HG02973 (cell line): Measurements from ENCODE around the gene IRF3.
"Not testable (repeated sequence)": the region's sequence is repeated elsewhere in the genome, so short reads cannot be mapped to it uniquely, and the experiment has no call there.

ENCODE experiments used
- ATAC-seq: cut with Tn5 transposase; IDR thresholded peaks from one replicate; pipeline ENCODE4 v1.9.1; 2021; ENCODE audit warnings: moderate library complexity; ENCODE audit not compliant: unreplicated experiment

The IRF3 gene

GRCh38 chr19:49651029-49651819 lies 14.4 kb downstream of the IRF3 start:
- ATAC-seq = no peak

DNA sequence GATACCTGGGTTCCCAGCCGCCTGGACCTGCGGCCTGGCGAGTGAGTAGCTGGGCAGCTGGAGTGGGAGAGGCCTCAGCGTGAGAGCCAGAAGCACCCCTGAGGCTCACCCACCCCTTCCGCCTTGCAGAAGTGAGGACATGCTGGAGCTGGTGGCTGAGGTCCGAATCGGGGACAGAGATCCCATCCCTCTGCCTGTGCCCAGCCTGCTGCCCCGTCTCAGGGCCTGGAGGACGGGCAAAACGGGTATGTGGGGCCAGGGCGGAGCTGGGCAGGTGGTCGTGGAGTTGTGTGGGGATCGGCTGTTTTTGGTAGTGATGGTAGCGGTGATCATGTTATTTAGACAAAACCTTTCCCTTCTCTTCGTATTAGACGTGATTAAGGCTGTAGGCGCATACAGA lies 19.1 kb downstream of the IRF3 start:
- no peak for ATAC-seq

- no peak for ATAC-seq
Observed at GRCh38 chr19:49645995-49646394, 19.7 kb downstream of the IRF3 start.

DNA sequence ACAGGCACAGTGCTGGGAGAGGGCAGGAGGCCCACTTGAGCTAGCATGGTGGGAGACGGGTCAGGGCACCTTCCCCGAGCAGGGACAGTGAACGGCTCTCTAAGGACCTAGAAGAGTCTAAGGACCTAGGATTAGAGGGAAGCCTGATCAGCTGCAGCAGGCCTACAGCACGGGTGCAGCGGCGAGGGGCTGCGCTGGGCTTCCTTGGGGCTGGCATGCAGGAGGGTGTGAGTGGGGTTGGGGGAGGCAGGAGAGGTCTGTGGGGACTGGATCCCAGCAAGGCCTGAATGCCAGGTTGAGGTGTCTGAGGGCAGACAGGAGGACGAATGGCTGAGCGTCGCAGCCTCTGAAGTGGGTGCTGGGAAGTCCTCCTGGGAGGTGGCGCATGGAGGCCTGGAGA lies 20.1 kb downstream of the IRF3 start:
- ATAC-seq = no peak

DNA sequence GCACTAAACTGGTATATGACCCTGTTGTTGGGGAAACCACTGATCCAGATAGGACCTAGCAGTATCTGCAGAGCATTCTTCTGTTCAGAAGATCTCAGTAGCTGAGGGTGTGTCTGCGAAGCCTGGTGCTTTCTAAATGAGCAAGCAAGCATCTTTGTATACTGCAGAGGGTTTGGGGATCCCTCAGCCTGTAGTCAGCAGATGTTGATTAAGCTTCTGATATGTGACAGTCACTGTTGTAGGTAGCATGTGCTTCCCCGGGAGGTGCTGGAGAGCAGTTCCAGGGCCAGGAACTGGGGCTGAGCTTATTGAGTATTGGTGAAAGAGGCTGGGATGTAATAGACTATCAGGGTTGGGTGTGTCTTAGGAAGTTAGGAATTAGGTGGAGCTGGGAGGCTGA lies 22.2 kb downstream of the IRF3 start:
- no peak for ATAC-seq

DNA sequence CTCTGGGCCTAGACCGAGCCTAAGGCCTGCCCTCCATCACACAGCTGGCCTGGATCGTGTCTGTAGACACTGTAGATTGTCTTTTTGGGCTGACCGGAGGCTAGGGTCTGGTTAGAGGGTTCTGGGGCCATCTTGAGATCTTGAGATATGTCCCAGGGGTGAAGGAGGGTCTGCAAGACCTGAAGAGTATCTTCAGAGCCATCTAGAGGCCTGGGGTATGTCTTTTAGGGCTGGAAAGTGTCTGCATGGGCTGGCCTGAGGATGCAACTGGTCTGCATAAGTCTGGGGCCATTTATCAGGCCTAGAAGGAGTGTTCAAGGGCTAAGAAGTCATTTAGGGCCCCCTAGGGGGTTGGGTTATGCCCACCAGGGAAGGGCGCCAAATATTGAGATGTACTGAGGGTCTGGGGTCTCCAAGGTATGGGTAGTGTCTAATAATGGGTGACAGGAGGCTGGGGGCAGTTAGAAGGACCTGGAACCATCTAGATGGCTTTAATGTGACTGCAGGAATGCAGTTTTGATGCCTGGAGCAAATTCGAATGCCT lies 23.1 kb downstream of the IRF3 start:
- ATAC-seq = no peak

DNA sequence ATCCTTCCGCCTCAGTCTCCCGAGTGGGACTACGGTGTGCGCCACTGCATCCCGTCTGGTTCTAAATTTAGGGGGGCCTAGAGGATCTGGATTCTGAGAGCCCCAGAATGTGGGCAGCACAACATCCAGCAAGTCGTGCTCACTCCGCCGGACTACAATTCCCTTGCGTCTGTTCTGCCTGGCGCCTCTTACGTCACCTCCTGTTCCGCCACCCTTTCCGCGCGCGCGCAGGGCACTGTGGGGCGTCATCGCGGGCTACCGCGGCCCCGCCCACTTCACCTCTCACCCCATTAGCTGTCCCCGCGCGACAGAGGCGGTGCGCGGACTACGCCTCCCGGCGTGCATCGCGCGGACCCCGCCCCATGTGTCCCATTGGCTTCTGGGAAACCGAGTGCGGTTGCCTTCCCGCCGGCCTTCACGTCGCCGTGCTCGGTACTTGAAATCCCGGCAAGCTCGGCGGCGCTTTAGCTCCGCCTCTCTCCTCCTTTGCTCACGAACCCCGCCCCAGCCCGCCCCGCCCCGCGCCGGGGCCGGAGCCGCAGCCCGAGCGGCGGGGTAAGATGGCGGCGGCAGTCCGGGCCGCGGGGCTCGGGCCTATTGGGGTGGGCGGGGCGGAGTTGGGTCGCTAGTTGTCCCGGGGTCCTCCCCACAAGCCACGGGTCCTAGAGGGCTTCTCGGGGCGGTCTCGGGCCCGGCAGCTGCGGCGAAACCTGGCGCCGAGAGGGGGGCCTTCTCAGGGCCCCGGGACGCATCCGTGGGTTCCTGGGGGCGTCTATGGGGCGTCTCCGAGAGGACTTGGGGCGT lies 23.8 kb downstream of the IRF3 start, which contains the start of gene SCAF1:
TSS of gene SCAF1 (plus strand) at position 522 of the 804 bp plus-strand sequence. CDS start 2,818 bp downstream, outside the sequence.
- peak; percentile 51 for ATAC-seq

DNA sequence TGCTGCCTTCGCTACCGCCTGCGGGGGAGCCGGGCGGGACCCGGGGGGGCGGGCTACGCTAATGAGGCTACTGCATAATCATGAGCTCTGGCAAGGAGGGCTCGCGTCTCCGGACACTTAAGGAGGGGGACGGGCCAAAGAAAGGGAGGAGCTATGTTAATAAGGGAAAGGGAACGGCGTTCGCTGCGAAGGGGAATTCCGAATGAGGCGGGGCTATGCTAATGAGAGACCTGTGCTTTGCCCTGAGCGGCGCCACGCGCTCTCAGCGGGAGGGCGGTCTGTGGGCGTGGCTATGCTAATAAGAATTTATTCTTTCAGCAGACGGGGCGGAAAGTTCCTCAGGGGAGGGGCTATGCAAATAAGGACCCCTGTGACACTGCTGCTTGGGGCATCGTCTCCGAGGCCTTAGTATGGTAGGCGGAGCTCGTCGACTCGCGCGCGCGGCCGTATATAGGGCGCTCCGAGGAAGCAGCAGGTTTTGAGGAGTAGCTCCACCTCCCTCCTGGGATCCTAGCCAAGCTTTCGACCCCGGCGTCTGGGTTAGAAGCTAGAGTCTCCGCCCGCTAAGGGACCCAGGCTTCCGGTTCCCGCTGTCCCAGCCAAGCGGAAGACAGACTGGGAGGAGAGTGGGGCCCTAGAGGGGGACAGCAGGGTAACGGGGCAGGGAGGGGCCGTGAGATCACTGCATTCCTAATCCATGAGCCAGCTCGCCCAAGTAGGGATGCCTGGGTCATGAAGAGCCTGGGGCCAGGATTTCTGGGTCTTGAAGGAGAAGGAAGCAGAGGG lies 25.4 kb downstream of the IRF3 start, which contains the start of gene RRAS:
TSS of gene RRAS (minus strand) at position 31 of the 786 bp plus-strand sequence. CDS start 45 bp downstream, outside the sequence.
- peak; percentile 47 for ATAC-seq

- ATAC-seq = no peak
Observed at GRCh38 chr19:49639401-49640112, 26.1 kb downstream of the IRF3 start.

DNA sequence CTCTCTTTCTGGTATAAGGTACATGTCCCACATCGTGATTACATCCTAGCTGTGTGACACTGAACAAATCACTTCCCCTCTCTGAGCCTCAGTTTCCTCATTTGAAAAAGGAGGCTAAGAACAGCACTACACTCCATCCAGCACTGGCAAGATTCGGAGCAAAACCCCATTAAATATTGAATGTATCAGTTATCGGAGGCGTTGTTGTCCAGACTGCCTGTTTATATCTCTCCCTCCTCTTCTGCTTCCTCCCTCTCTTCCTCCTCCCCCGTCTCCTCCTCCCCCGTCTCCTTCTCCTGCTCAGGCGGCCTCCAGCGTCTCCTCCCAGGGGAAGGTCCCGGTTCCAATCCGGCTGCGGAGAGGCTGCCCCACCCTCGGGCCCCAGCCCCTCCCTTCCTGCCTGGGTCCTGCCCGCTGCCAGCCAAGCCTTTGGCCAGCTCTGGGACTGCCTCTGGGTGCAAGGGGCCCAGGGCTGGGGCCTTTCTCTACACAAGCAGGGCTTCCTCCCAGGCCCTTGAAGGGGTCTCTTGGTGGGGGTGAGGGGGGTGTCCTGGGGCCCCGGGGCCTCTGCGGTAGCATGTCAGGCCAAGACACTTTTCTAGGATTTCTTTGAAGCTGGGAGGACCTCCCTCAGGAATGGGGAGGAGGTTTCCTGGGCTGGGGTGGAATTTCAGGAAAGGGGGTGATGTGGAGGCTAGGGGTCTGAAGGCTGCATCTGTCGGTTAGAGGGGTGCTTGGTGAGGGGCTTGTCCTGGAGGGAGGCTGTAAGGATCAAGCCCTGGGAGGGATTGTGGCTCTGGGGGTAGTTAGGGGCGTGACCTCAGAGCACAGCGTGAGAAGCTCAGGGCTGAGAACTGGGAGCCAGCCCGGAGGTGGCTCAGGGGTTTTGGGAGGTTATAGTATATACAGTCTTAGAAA lies 27.6 kb downstream of the IRF3 start:
- ATAC-seq = no peak

- no peak for ATAC-seq
Observed at GRCh38 chr19:49636233-49636932, 29.3 kb downstream of the IRF3 start.

GRCh38 chr19:49635530-49636232 lies 30.0 kb downstream of the IRF3 start:
- no peak for ATAC-seq

- ATAC-seq = not testable (repeated sequence)
Observed at GRCh38 chr19:49633273-49633672, 32.4 kb downstream of the IRF3 start.

DNA sequence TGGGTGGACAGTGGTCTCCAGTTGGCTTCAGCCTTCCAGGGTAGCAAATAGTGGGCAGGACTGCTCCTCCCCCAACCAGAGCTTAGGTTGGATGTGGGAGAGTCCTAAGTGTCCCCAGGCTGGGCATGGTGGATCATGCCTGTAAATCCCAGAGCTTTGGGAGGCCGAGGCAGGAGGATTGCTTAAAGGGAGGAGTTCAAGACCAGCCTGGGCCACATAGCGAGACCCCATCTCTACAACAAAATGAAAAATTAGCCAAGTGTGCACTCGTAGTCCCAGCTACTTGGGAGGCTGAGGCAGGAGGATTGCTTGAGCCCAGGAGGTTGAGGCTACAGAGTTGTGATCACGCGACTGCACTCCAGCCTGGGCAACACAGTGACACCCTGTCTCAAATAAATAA lies 33.1 kb downstream of the IRF3 start:
- ATAC-seq = no peak

DNA sequence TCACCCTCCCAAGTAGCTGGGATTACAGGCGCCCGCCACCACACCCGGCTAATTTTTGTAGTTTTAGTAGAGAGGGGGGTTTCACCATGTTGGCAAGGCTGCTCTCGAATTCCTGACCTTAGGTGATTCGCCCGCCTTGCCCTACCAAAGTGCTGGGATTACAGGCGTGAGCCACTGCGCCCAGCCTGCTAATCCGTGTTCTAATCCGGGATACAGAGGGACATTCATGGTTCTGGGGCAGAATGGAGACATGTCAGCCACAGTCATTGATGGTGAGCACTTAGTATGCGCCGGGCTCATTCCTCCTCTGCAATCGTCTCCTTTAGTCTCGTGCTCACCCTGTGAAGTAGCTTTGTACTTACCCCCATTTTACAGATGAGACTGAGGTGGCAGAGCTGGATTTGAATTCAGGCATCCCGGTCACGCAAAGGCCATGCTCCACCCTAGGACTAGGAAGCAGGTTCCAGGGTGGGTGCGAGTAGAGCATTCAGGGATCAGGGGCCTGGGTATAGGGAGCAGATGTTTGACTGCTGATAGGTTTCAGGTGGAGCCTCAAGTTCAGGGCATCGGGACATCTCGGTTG lies 34.0 kb downstream of the IRF3 start:
- no peak for ATAC-seq

GRCh38 chr19:49631014-49631588 lies 34.6 kb downstream of the IRF3 start:
- ATAC-seq = no peak

- ATAC-seq = no peak
Observed at GRCh38 chr19:49629659-49630058, 36.0 kb downstream of the IRF3 start.
